ACC112 (cell line): ENCODE results near the gene GNL1.

Experiments used
- H2AFZ ChIP-seq: fragments of 200-600 bp; sonication (generic); one replicate; pipeline ENCODE4 v1.6.0; 2017; ENCODE audit warnings: antibody characterized with exemption, low read length; ENCODE audit not compliant: unreplicated experiment
- H3K27ac ChIP-seq: fragments of 200-600 bp; sonication (generic); 2 replicates; pipeline ENCODE4 v1.5.1; 2014; ENCODE audit warnings: low read depth, mild to moderate bottlenecking, antibody characterized with exemption, low read length, moderate library complexity
- H3K27me3 ChIP-seq: fragments of 200-600 bp; sonication (generic); 2 replicates; pipeline ENCODE4 v1.6.1; 2014; ENCODE audit warnings: mild to moderate bottlenecking, antibody characterized with exemption, low read length, moderate library complexity, mixed read lengths; ENCODE audit not compliant: insufficient read depth
- H3K36me3 ChIP-seq: fragments of 200-600 bp; sonication (generic); 2 replicates; pipeline ENCODE4 v1.6.1; 2016; ENCODE audit warnings: mild to moderate bottlenecking, antibody characterized with exemption, low read length, moderate library complexity, mixed read lengths; ENCODE audit not compliant: insufficient read depth
- H3K4me1 ChIP-seq: fragments of 200-600 bp; sonication (generic); one replicate; pipeline ENCODE4 v1.6.1; 2016; ENCODE audit warnings: low read length, mixed read lengths; ENCODE audit not compliant: insufficient read depth, unreplicated experiment, control insufficient read depth
- H3K4me3 ChIP-seq: fragments of 200-600 bp; sonication (generic); 2 replicates; pipeline ENCODE4 v1.5.1; 2014; ENCODE audit warnings: mild to moderate bottlenecking, low read depth, low read length
- H3K79me2 ChIP-seq: fragments of 200-600 bp; sonication (generic); one replicate; pipeline ENCODE4 v1.6.0; 2016; ENCODE audit warnings: low read length; ENCODE audit not compliant: control insufficient read depth, unreplicated experiment, insufficient read depth

GNL1 gene

GRCh38 chr6:30548375-30548774 is 7.9 kb downstream of the GNL1 start:
- Histone ChIP-seq H3K4me1 (peaks cover 5% of the 10 kb centered on the region), H3K27ac (peak overlapping the region; percentile 26; the same call in 1 of the 2 replicates), H3K4me3 (no peak overlapping the region), H3K27me3 (no peaks in the 10 kb centered on the region), H3K36me3 (no peaks in the 10 kb centered on the region), H2AFZ (no peak overlapping the region), H3K79me2 (no peaks in the 10 kb centered on the region)

DNA sequence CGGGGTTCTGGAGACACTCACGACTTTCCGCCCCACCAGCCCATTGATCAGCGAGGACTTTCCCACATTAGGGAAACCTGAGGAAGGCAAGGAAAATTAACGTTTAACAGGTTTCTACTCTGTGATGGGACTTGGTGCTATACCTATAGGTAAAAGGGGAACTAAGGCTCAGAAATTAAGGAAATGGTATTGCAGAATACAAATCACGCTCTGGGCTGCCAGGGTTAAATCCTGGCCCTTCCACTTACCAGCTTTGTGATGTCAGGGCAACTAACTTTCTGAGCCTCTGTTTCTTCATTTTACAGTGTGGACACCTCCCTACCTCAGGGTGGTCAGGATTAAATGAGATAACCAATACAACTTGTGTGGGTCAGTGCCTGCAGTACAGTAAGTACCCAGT is 8.8 kb downstream of the GNL1 start:
- no peaks in the 10 kb centered on the region for H3K27me3 ChIP-seq
- H3K79me2 ChIP-seq = no peaks in the 10 kb centered on the region
- H3K4me3 ChIP-seq = no peak overlapping the region
- no peak overlapping the region for H2AFZ ChIP-seq
- H3K36me3 ChIP-seq = no peaks in the 10 kb centered on the region
- no peak overlapping the region for H3K27ac ChIP-seq
- H3K4me1 ChIP-seq = peaks cover 5% of the 10 kb centered on the region

DNA sequence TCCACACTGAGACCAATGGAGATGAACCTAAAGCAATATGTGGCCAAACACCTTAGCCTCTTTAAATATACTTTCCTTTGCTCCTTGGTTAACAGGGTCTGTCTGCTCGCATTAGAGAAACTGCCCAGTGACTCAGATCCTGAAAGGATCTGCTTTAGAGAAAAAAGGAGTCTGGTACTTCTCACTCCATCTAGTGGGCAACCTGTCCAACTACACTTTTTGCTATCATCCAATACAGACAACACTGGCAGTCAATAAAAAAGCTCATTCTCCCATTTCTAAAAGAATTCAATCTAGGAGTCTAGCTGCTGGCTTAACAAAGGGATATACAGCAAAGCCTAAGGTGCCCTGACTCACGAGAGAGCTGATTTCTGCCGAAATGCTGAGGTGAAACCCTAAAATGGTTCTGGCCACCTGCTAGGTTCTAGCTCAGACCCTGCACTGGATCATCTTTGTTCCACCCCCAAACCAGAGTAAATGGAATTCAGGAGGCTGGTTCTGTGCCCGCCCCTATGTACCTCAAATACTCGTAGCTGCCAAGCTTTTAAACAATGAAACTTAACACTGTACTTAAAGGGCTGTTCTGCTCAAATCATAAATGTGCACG is 11.5 kb downstream of the GNL1 start:
- Histone ChIP-seq H2AFZ (no peak overlapping the region), H3K27ac (no peak overlapping the region), H3K36me3 (no peaks in the 10 kb centered on the region), H3K79me2 (no peaks in the 10 kb centered on the region), H3K27me3 (no peaks in the 10 kb centered on the region), H3K4me1 (peaks cover 5% of the 10 kb centered on the region), H3K4me3 (no peak overlapping the region)

- Histone ChIP-seq H2AFZ (no peak overlapping the region), H3K4me1 (peaks cover 5% of the 10 kb centered on the region), H3K27ac (no peak overlapping the region), H3K4me3 (no peak overlapping the region), H3K27me3 (no peaks in the 10 kb centered on the region), H3K36me3 (no peaks in the 10 kb centered on the region), H3K79me2 (no peaks in the 10 kb centered on the region)
Observed at GRCh38 chr6:30543821-30544220, 12.5 kb downstream of the GNL1 start.

- H3K4me1 ChIP-seq = no peaks in the 10 kb centered on the region
- no peaks in the 10 kb centered on the region for H3K79me2 ChIP-seq
- no peak overlapping the region for H3K27ac ChIP-seq
- no peak overlapping the region for H2AFZ ChIP-seq
- no peaks in the 10 kb centered on the region for H3K27me3 ChIP-seq
- no peaks in the 10 kb centered on the region for H3K36me3 ChIP-seq
- no peak overlapping the region for H3K4me3 ChIP-seq
Observed at GRCh38 chr6:30542915-30543314, 13.4 kb downstream of the GNL1 start.

DNA sequence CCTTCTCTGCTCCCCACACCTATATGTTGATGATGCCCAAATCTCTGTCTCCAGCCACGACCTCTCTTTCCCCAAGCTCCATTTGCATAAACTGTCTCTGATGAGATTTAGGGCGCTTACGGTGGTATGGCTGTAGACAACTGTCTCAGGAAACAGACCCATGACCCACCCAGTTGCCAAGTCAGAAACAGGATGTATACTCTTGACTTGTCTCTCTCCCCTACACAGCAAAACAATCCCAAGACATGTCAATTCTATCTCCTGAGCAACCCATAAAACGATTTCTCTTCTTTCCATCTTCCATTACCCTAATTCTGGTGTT is 13.9 kb downstream of the GNL1 start:
- H3K27me3 ChIP-seq = no peaks in the 10 kb centered on the region
- H3K4me1 ChIP-seq = no peaks in the 10 kb centered on the region
- no peak overlapping the region for H3K4me3 ChIP-seq
- no peak overlapping the region for H2AFZ ChIP-seq
- H3K36me3 ChIP-seq = no peaks in the 10 kb centered on the region
- H3K79me2 ChIP-seq = no peaks in the 10 kb centered on the region
- H3K27ac ChIP-seq = no peak overlapping the region

- Histone ChIP-seq H3K36me3 (no peaks in the 10 kb centered on the region), H3K27ac (no peak overlapping the region), H3K79me2 (no peaks in the 10 kb centered on the region), H2AFZ (no peak overlapping the region), H3K4me1 (no peaks in the 10 kb centered on the region), H3K27me3 (no peaks in the 10 kb centered on the region), H3K4me3 (peak overlapping the region; percentile 63)
Observed at GRCh38 chr6:30541515-30542403, 14.5 kb downstream of the GNL1 start.

- Histone ChIP-seq H2AFZ (no peak overlapping the region), H3K79me2 (no peaks in the 10 kb centered on the region), H3K27me3 (no peaks in the 10 kb centered on the region), H3K27ac (no peak overlapping the region), H3K36me3 (no peaks in the 10 kb centered on the region), H3K4me1 (no peaks in the 10 kb centered on the region), H3K4me3 (no peak overlapping the region)
Observed at GRCh38 chr6:30537931-30538330, 18.4 kb downstream of the GNL1 start.

DNA sequence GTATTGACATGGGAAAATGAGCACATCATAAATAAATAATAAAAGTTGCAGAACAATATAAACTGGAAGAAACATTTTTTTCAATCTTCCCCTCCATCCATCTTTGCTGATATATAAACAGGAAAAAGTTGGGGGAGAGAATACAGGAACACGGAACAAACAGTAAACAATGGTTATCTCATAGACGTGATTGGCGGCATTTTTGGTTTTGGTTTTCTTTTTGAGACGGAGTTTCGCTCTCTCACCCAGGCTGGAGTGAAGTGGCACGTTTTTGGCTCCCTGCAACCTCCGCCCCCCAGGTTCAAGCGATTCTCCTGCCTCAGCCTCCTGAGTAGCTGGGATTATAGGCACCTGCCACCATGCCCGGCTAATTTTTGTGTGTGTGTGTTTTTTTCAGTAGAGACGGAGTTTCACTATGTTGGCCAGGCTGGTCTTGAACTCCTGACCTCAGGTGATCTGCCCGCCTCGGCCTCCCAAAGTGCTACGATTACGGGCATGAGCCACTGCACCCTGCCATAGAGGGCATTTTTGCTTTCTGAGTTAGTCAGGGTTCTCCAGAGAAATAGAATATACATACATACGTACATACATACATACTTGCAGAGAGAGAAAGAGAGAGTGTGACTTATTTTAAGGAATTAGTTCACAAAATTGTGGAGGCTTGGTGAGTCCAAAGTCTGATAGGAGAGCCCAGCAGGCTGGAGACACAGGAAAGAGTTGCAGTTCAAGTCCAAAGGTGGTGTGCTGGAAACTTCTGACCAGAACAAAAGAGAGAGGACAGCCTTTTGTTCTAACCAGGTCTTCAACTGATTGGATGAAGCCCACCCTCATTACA is 22.6 kb downstream of the GNL1 start:
- Histone ChIP-seq H3K27me3 (no peaks in the 10 kb centered on the region), H3K4me3 (no peak overlapping the region), H2AFZ (no peak overlapping the region), H3K4me1 (no peaks in the 10 kb centered on the region), H3K36me3 (no peaks in the 10 kb centered on the region), H3K79me2 (no peaks in the 10 kb centered on the region), H3K27ac (no peak overlapping the region)

DNA sequence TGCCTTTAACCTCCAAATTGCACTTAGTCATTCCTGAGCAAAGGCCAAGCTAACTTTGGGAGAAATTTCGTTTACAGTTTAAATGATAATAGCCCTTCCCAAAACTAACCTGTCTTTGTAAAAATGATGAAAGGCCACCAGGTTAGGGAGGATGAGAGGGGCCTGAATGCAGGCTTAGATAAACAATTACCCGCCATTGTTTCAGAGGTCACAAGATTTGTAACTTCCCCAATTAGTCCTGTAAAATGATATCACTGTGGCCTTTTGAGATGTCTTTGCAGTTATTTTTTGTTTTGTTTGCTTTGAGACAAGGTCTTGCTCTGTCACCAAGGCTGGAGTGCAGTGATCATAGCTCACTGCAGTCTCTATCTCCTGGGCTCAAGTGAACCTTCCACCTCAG is 26.3 kb downstream of the GNL1 start:
- Histone ChIP-seq H2AFZ (no peak overlapping the region), H3K4me3 (no peak overlapping the region), H3K36me3 (no peaks in the 10 kb centered on the region), H3K79me2 (no peaks in the 10 kb centered on the region), H3K4me1 (peaks cover 4% of the 10 kb centered on the region), H3K27ac (no peak overlapping the region), H3K27me3 (no peaks in the 10 kb centered on the region)
